Motor neuron (in vitro differentiated cells): ENCODE measurements around the gene HIPK2. TPM values are rescaled to one million over a fixed set of nuclear protein-coding genes. Genes with fewer than 3 reads are reported as not detected.

ENCODE experiments used
- ATAC-seq, 8 experiments: fragments of 200-7000 bp; cut with Tn5 transposase; replicated peaks in 6 of 8; 2 replicates each; pipeline ENCODE4 v1.8.0; 2021; ENCODE audit warnings: mild to moderate bottlenecking in 8 of 8, moderate library complexity in 8 of 8
- H3K27ac ChIP-seq, 2 donors: fragments of 250-450 bp; sonication (Bioruptor Pico); 2 replicates each; pipeline ENCODE4 v1.9.0; 2021; ENCODE audit warnings: antibody characterized with exemption in 2 of 2, mild to moderate bottlenecking in 2 of 2, moderate library complexity in 1 of 2
- H3K4me1 ChIP-seq, 2 donors: fragments of 250-450 bp; sonication (Bioruptor Pico); replicated peaks in 1 of 2; 2 replicates each; pipeline ENCODE4 v1.6.1; 2021; ENCODE audit warnings: antibody characterized with exemption in 2 of 2, mild to moderate bottlenecking in 2 of 2, moderate library complexity in 1 of 2
- H3K4me3 ChIP-seq, 5 donors: fragments of 250-450 bp; sonication (Bioruptor Pico); 2 replicates each; pipeline ENCODE4 v1.9.0; 2021; ENCODE audit warnings: antibody characterized with exemption in 5 of 5, mild to moderate bottlenecking in 5 of 5, moderate library complexity in 4 of 5
- WGBS, 10 experiments: fragments of 450-650 bp; shearing (Covaris generic); methylation state at CpG; one replicate each; pipeline ENCODE4 v1.0.0; 2022; 5-methylcytosine and 5-hydroxymethylcytosine counted together
- in situ Hi-C, 9 experiments: fragments of 400-800 bp; cut with MboI; loops; one replicate each; pipeline ENCODE4 v1.15.0; 2021; ENCODE audit warnings: low sequenced_read_pairs in 9 of 9, low pct_unique_long_range_greater_than_20kb in 2 of 9; ENCODE audit not compliant: unreplicated experiment in 9 of 9
- total RNA-seq, 8 experiments: library from RNA; unstranded; fragments of 300-600 nt; gene quantifications; 2 replicates each; pipeline versions ENCODE4 v1.2.3 to v1.2.4, GENCODE V29; 2022

Gene HIPK2
- total RNA-seq, 8 experiments from 2014 or later: 2.0 to 34.9 (median 15.8) TPM

DNA sequence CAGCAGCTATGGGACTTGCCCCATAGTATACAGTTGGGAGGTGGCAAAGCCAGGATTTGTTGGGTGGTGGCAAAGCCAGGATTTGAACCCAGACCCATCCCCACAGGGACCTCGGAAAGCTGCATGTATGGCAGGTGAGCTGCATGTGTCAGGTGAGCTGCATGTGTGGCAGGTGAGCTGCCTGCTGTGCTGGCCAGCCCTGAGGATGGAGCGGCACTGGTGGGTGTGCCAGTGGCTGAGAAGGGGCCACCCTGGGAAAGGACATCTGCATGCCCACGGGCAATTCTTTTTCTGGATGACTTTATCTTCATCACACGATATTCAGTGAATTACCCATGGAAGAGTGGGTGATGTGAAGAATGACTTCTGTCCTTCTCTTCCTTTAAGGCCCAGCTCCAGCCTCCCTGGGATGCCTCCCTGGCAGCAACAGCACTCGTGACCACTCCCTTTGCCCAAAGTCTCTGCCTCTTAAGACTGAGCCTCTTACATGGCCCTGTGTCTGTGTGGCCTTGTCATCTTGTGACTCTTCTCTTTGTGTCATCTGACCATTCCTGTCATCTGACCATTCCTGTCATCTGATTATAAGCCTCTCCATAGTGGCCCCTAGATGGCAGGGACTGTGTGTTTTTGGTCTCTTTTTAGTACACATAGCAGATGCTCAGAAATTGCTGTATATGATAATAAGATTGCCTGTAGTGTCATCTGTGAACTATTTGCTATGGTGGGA, 229.3 kb downstream of the HIPK2 start:
- 20 to 100% (median 83%) methylated on average over 1 to 4 of the region's 5 CpGs; no CpG with 5 or more reads in 3 of the 10 experiments for WGBS, 10 experiments
- Histone ChIP-seq H3K4me3 (no peak overlapping the region), H3K27ac (no peak overlapping the region), H3K4me1 (no peaks in the 10 kb centered on the region)
- peak in 4 of 8 experiments; percentile 33 to 77 (median 52) for ATAC-seq
- in situ Hi-C loops: no loop called here

DNA sequence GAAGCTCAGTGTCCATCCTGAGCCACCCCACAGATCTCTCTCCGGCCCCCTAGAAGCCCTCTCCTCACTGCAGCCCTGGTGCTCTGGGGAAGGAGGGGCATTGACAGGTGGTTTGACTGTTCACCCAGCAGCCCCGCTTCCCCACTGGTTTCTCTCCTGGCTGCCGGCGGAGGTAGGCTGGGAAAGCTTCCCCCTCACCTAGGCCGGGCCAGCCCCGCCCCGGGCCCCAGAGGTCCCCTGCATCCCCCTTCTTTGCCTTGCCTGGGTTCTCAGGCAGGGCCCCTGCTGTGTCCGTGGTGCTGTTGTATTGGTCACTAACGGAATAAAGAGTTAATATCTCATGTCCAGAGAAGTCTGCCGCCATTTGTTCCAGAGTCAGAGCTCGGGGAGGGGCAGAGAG, 233.2 kb downstream of the HIPK2 start:
- H3K4me3 ChIP-seq: no peak overlapping the region
- 63% methylated on average over 2 of the region's 11 CpGs; no CpG with 5 or more reads in 9 of the 10 experiments for WGBS, 10 experiments
- no peak overlapping the region for H3K27ac ChIP-seq
- ATAC-seq: no peak
- no peaks in the 10 kb centered on the region for H3K4me1 ChIP-seq
- in situ Hi-C loops: no loop called here

DNA sequence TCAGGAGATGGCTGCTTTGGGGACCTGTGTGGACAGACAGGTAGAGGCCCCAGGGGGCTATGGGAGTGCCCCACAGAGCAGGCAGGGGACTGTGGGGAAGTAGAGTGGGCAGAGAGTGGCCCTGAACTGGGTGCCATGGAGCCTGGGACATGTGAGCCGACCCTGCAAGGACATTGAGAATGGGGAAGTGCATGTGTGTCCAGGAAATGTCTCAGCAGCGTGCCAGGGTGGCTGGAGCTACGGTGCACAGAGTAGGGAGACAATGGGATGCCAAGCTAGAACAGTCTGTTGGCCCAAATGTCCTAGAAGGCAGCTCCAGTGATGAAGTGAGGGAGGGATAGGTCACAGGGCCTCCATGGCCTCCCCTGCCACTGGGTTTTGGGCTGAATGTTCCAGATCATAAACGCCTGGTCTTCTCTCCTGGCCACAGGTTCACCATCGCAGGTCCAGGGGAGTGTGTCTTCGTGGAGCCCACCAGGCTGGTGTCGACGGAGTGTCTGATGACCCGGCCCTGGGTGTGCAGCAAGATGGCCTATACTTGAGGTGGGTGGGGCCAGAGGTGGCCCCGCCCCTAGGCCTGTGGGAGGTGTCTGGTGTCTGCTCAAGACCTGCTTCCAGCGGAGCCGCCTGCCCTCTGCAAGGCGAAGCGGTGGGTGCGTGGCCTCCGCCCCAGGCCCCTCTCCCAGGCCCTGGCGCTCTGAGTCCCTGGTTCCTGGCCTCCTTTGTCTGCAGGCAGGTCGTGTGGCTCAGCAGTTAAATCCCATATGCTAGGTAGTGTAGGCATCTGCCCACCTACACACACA, 233.8 kb downstream of the HIPK2 start:
- WGBS, 10 experiments: 33 to 94% (median 80%) methylated on average over 1 to 7 of the region's 18 CpGs; no CpG with 5 or more reads in 5 of the 10 experiments
- Histone ChIP-seq H3K4me1 (no peaks in the 10 kb centered on the region), H3K4me3 (no peak overlapping the region), H3K27ac (no peak overlapping the region)
- ATAC-seq: peak in 1 of 8 experiments; percentile 20
- in situ Hi-C loops: no loop called here

DNA sequence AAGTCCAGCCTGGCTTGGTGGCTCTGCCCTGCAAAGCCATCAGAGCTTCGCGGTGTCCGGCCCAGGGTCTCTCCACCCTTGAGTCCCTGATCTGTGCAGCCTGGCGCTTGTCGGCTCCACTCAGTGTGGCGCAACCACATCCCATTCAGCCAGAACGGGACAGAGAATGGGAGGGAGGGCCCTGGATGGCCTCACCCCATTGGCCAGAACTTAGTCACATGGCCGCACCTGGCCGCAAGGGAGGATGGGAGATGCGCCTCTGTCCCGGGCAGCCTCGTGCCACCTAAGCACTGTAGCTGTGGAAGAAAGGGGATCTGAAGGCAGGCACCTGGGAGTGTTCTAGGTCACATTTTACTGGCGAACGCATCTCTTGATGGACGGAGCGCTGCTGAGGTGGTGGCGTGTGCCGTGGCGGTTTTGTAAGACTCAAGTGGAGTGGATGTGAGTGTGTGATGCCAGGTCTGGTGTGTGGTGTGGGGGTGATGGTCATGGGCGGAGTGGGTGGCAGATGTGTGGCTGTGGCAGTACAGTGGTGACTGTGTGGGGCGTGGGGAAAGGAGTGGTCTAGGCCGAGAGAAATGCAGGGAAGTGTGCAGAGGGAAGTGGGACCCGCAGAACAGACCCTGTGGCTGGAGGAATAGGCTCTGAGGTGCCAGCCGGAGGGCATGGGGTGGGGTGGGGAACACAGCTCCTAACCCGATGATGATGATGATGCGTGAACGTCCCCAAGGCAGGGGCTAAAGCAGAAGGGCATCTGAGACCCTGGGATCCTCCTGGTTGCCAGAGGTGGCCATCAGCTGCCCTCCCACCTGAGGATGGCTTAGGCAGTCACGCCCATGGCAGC, 235.3 kb downstream of the HIPK2 start:
- WGBS, 10 experiments: 79 to 100% (median 92%) methylated on average over 2 to 13 of the region's 28 CpGs; no CpG with 5 or more reads in 2 of the 10 experiments
- H3K4me1 ChIP-seq: no peaks in the 10 kb centered on the region
- no peak overlapping the region for H3K27ac ChIP-seq
- ATAC-seq: no peak
- no peak overlapping the region for H3K4me3 ChIP-seq
- in situ Hi-C loops: no loop called here

DNA sequence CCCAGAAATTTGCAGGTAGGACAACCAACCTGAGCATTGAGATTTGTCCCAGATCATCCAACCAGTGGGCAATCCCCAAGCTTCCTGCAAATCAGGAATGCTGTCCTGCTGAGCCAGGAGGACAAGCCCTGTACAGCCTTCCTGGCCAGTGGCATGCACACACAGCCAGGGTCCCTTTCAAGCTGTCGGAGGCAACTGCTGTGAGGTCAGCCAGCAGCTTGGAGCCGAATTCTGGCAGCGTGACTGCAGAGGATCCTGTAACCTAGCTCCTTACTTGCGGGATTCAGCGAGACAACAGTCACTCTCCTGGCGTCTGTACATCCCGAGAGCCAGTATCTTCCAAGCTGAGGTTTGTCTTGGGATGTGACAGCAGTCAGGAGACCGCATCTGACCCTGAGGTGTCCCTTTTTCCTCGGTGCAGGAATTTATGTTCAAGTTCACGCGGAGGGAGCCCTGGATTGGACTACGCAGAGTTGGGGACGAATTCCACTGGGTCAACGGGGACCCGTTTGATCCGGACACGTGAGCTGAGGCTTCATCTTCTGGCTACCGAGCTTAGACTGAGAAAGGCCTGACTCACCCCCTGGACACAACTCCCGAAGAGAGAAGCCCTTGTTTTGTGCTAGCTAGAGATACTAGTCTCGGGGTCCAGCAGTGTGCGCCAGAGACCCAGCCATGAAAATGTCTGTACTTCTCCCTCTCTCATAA, 236.0 kb downstream of the HIPK2 start:
- ATAC-seq: peak in 2 of 8 experiments; percentile 16 to 22
- no peaks in the 10 kb centered on the region for H3K4me1 ChIP-seq
- H3K4me3 ChIP-seq: no peak overlapping the region
- in situ Hi-C loops: no loop called here
- 0 to 100% (median 88%) methylated on average over 1 to 14 of the region's 21 CpGs; no CpG with 5 or more reads in 2 of the 10 experiments for WGBS, 10 experiments
- no peak overlapping the region for H3K27ac ChIP-seq

DNA sequence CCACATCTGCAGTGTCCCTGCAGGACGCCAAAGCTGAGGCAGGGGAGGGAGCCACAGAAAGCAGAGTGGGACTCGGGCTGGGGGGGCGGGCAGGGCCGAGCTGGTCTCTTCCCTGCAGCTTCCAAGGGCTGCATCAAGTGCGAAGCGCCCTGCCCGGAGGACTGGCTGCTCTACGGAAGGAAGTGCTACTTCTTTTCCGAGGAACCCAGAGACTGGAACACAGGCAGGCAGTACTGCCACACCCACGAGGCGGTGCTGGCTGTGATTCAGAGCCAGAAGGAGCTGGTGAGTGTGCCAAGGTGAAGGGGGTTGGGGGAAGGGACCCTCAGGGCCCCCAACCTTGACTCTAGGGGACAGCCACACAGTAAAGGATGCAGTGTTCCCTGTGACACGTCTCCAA, 237.6 kb downstream of the HIPK2 start:
- in situ Hi-C loops: no loop called here
- Histone ChIP-seq H3K27ac (no peak overlapping the region), H3K4me1 (no peaks in the 10 kb centered on the region), H3K4me3 (no peak overlapping the region)
- peak in 2 of 8 experiments; percentile 74 to 78 for ATAC-seq
- WGBS, 10 experiments: no CpG with 5 or more reads among the region's 12 CpGs

- no peaks in the 10 kb centered on the region for H3K4me1 ChIP-seq
- ATAC-seq: peak in 2 of 8 experiments; percentile 36 to 43
- H3K4me3 ChIP-seq: no peak overlapping the region
- in situ Hi-C loops: no loop called here
- H3K27ac ChIP-seq: no peak overlapping the region
- 0 to 100% (median 83%) methylated on average over 1 to 8 of the region's 8 CpGs; no CpG with 5 or more reads in 1 of the 10 experiments for WGBS, 10 experiments
Observed at GRCh38 chr7:139538881-139539635, 238.7 kb downstream of the HIPK2 start.

DNA sequence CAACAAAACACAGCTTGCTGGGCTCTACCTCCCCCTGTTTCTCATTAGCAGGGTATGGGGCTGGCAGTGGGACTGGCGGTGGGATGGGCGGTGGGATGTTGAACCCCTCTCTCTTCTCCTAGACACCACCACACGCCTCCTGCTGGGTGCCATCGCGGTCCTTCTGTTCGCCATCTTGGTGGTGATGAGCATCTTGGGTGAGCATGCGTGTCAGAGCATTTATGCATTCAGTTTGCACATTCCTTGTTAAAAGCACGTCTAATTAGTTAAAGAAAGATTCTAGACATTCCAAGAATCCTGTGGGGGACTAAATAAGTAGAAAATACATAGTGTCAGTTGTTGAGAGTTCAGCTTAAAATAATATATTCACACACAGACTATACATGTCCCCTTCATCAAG, 241.6 kb downstream of the HIPK2 start:
- no peak overlapping the region for H3K4me3 ChIP-seq
- no peak for ATAC-seq
- in situ Hi-C loops: no loop called here
- 40 to 63% (median 57%) methylated on average over 1 to 5 of the region's 8 CpGs; no CpG with 5 or more reads in 7 of the 10 experiments for WGBS, 10 experiments
- no peak overlapping the region for H3K27ac ChIP-seq
- H3K4me1 ChIP-seq: no peaks in the 10 kb centered on the region

DNA sequence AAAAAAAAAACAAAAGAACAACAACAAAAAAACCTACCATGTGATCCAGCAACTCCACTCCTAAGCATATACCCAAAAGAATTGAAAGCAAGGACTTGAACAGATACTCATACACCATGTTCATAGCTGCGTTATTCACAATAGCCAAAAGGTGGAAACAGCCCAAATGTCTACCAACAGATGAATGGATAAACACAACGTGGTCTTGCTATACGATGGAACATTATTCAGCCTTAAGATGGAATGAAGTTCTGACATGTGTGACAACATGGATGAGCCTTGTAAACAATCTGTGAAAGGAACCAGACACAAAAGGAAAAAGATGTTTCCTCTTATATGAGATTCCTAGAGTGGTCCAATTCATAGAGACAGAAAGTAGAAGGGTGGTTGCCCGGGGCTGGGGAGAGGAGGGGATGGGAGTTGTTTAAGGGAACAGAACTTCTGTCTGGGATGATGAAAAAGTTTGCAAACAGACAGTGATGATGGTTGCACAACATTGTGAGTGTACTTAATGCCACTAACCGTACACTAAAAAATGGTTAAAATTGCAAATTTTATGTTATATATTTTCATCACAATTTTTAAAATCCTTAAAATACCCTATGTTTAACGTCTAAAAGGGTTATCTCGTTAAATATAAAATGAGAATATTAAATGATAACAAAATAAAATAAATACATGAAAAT, 242.7 kb downstream of the HIPK2 start:
- Histone ChIP-seq H3K27ac (no peak overlapping the region), H3K4me1 (no peaks in the 10 kb centered on the region), H3K4me3 (no peak overlapping the region)
- in situ Hi-C loops: no loop called here
- WGBS, 10 experiments: 29 to 100% (median 81%) methylated on average over 2 to 7 of the region's 7 CpGs
- ATAC-seq: peak in 1 of 8 experiments; percentile 22

- H3K27ac ChIP-seq: no peak overlapping the region
- WGBS, 10 experiments: 52 to 92% (median 84%) methylated on average over 2 to 9 of the region's 9 CpGs; no CpG with 5 or more reads in 3 of the 10 experiments
- no peaks in the 10 kb centered on the region for H3K4me1 ChIP-seq
- no peak overlapping the region for H3K4me3 ChIP-seq
- ATAC-seq: no peak
- in situ Hi-C loops: no loop called here
Observed at GRCh38 chr7:139534096-139534495, 243.7 kb downstream of the HIPK2 start.

- 56 to 92% (median 79%) methylated on average over 1 to 6 of the region's 6 CpGs for WGBS, 10 experiments
Observed at GRCh38 chr7:139532636-139533155, 245.1 kb downstream of the HIPK2 start.

More at GRCh38 chr7:139532636-139533155, 245.1 kb downstream of the HIPK2 start:
- no peaks in the 10 kb centered on the region for H3K4me1 ChIP-seq
- no peak for ATAC-seq
- no peak overlapping the region for H3K27ac ChIP-seq
- in situ Hi-C loops: no loop called here
- H3K4me3 ChIP-seq: no peak overlapping the region
